IPS-20b (cell line): Measurements from ENCODE around the gene BMP7.

Source experiments
- H3K27ac ChIP-seq: one replicate; pipeline ENCODE4 v1.5.1; 2013; ENCODE audit warnings: low read length
- H3K27me3 ChIP-seq: 2 replicates; pipeline ENCODE4 v1.6.1; 2013; ENCODE audit warnings: mild to moderate bottlenecking, low read length, inconsistent platforms; ENCODE audit not compliant: insufficient read depth
- H3K36me3 ChIP-seq: 2 replicates; pipeline ENCODE4 v1.6.1; 2013; ENCODE audit warnings: low read depth, mild to moderate bottlenecking, inconsistent platforms, low read length, moderate library complexity; ENCODE audit not compliant: insufficient read depth
- H3K4me1 ChIP-seq: 2 replicates; pipeline ENCODE4 v1.6.1; 2013; ENCODE audit warnings: mild to moderate bottlenecking, control low read depth, inconsistent platforms, low read length, moderate library complexity; ENCODE audit not compliant: insufficient read depth
- H3K4me3 ChIP-seq: 2 replicates; pipeline ENCODE4 v1.5.1; 2013; ENCODE audit warnings: mild to moderate bottlenecking, low read length, inconsistent platforms
- H3K9ac ChIP-seq: 2 replicates; pipeline ENCODE4 v1.6.1; 2013; ENCODE audit warnings: low read depth, mild to moderate bottlenecking, inconsistent platforms, low read length, moderate library complexity
- H3K9me3 ChIP-seq: 2 replicates; pipeline ENCODE4 v1.6.1; 2013; ENCODE audit warnings: mild to moderate bottlenecking, low read depth, low read length, inconsistent platforms; ENCODE audit not compliant: insufficient read depth

Gene BMP7

GRCh38 chr20:57212534-57213276 is 53.7 kb downstream of the BMP7 start:
- Histone ChIP-seq H3K36me3 (no peaks in the 10 kb centered on the region), H3K4me3 (peak overlapping the region; percentile 30; the same call in 1 of the 2 replicates), H3K9me3 (no peaks in the 10 kb centered on the region), H3K27ac (no peak overlapping the region), H3K27me3 (peaks cover 15% of the 10 kb centered on the region; the same call in 1 of the 2 replicates), H3K4me1 (peaks cover 17% of the 10 kb centered on the region), H3K9ac (peak overlapping the region; percentile 28; the same call in 1 of the 2 replicates)

GRCh38 chr20:57211908-57212533 is 54.4 kb downstream of the BMP7 start:
- H3K27me3 ChIP-seq: peaks cover 15% of the 10 kb centered on the region; the same call in 1 of the 2 replicates
- peaks cover 17% of the 10 kb centered on the region for H3K4me1 ChIP-seq
- H3K9ac ChIP-seq: peak overlapping the region; percentile 28; the same call in 1 of the 2 replicates
- peak overlapping the region; percentile 30; the same call in 1 of the 2 replicates for H3K4me3 ChIP-seq
- no peak overlapping the region for H3K27ac ChIP-seq
- H3K36me3 ChIP-seq: no peaks in the 10 kb centered on the region
- H3K9me3 ChIP-seq: no peaks in the 10 kb centered on the region

- no peaks in the 10 kb centered on the region for H3K36me3 ChIP-seq
- peaks cover 17% of the 10 kb centered on the region for H3K4me1 ChIP-seq
- H3K27ac ChIP-seq: no peak overlapping the region
- H3K9ac ChIP-seq: no peak overlapping the region; the same call in 1 of the 2 replicates
- H3K27me3 ChIP-seq: peaks cover 15% of the 10 kb centered on the region; the same call in 1 of the 2 replicates
- no peaks in the 10 kb centered on the region for H3K9me3 ChIP-seq
- H3K4me3 ChIP-seq: no peak overlapping the region
These were observed 55.0 kb downstream of the BMP7 start for GRCh38 chr20:57211406-57211805.

- Histone ChIP-seq H3K4me1 (peaks cover 17% of the 10 kb centered on the region), H3K27me3 (peaks cover 15% of the 10 kb centered on the region; the same call in 1 of the 2 replicates), H3K4me3 (no peak overlapping the region), H3K9me3 (no peaks in the 10 kb centered on the region), H3K36me3 (no peaks in the 10 kb centered on the region), H3K27ac (no peak overlapping the region), H3K9ac (no peak overlapping the region; the same call in 1 of the 2 replicates)
These were observed 55.5 kb downstream of the BMP7 start for GRCh38 chr20:57210911-57211280.

- Histone ChIP-seq H3K9ac (no peak overlapping the region; the same call in 1 of the 2 replicates), H3K27ac (no peak overlapping the region), H3K4me1 (peaks cover 17% of the 10 kb centered on the region), H3K4me3 (no peak overlapping the region), H3K36me3 (no peaks in the 10 kb centered on the region), H3K9me3 (no peaks in the 10 kb centered on the region), H3K27me3 (peaks cover 15% of the 10 kb centered on the region; the same call in 1 of the 2 replicates)
These were observed 56.2 kb downstream of the BMP7 start for GRCh38 chr20:57210054-57210910.

- Histone ChIP-seq H3K9me3 (no peaks in the 10 kb centered on the region), H3K27me3 (peaks cover 15% of the 10 kb centered on the region; the same call in 1 of the 2 replicates), H3K36me3 (no peaks in the 10 kb centered on the region), H3K9ac (no peak overlapping the region), H3K27ac (no peak overlapping the region), H3K4me3 (no peak overlapping the region), H3K4me1 (peaks cover 17% of the 10 kb centered on the region)
These were observed 57.0 kb downstream of the BMP7 start for GRCh38 chr20:57209413-57209812.

- H3K4me1 ChIP-seq: peaks cover 17% of the 10 kb centered on the region
- H3K36me3 ChIP-seq: no peaks in the 10 kb centered on the region
- no peak overlapping the region for H3K27ac ChIP-seq
- H3K9me3 ChIP-seq: no peaks in the 10 kb centered on the region
- H3K9ac ChIP-seq: no peak overlapping the region
- H3K27me3 ChIP-seq: peaks cover 4% of the 10 kb centered on the region; the same call in 1 of the 2 replicates
- no peak overlapping the region for H3K4me3 ChIP-seq
These were observed 58.2 kb downstream of the BMP7 start for GRCh38 chr20:57208198-57208597.

- no peaks in the 10 kb centered on the region for H3K36me3 ChIP-seq
- H3K9ac ChIP-seq: no peak overlapping the region
- peaks cover 12% of the 10 kb centered on the region for H3K4me1 ChIP-seq
- H3K4me3 ChIP-seq: no peak overlapping the region
- no peak overlapping the region for H3K27ac ChIP-seq
- no peaks in the 10 kb centered on the region for H3K9me3 ChIP-seq
- H3K27me3 ChIP-seq: no peaks in the 10 kb centered on the region; the same call in 1 of the 2 replicates
These were observed 59.2 kb downstream of the BMP7 start for GRCh38 chr20:57207251-57207650.

- H3K36me3 ChIP-seq: no peaks in the 10 kb centered on the region
- no peaks in the 10 kb centered on the region for H3K9me3 ChIP-seq
- no peak overlapping the region for H3K27ac ChIP-seq
- H3K4me1 ChIP-seq: no peaks in the 10 kb centered on the region; the same call in 1 of the 2 replicates
- H3K9ac ChIP-seq: no peak overlapping the region
- no peaks in the 10 kb centered on the region for H3K27me3 ChIP-seq
- no peak overlapping the region for H3K4me3 ChIP-seq
These were observed 60.7 kb downstream of the BMP7 start for GRCh38 chr20:57205606-57206219.

- no peak overlapping the region for H3K4me3 ChIP-seq
- no peaks in the 10 kb centered on the region for H3K27me3 ChIP-seq
- no peak overlapping the region for H3K9ac ChIP-seq
- H3K27ac ChIP-seq: no peak overlapping the region
- H3K9me3 ChIP-seq: no peaks in the 10 kb centered on the region
- no peaks in the 10 kb centered on the region for H3K36me3 ChIP-seq
- H3K4me1 ChIP-seq: no peaks in the 10 kb centered on the region; the same call in 1 of the 2 replicates
These were observed 62.5 kb downstream of the BMP7 start for GRCh38 chr20:57203986-57204385.

- Histone ChIP-seq H3K4me3 (no peak overlapping the region), H3K9ac (no peak overlapping the region), H3K4me1 (peaks cover 5% of the 10 kb centered on the region; the same call in 1 of the 2 replicates), H3K27me3 (no peaks in the 10 kb centered on the region), H3K36me3 (no peaks in the 10 kb centered on the region), H3K9me3 (no peaks in the 10 kb centered on the region), H3K27ac (no peak overlapping the region)
These were observed 63.2 kb downstream of the BMP7 start for GRCh38 chr20:57203204-57203603.
